HuH-7 (cell line): ENCODE data around the gene HJV.

Experiments used
- DNase-seq: peaks from one replicate; pipeline ENCODE4 v3.0.0; 2011; ENCODE audit warnings: low spot score

The HJV gene

GRCh38 chr1:145992958-145993617 lies 28.4 kb downstream of the HJV start:
- DNase-seq, result no peak

GRCh38 chr1:145992502-145992936 lies 29.0 kb downstream of the HJV start:
- no peak for DNase-seq

GRCh38 chr1:145991735-145992412 lies 29.7 kb downstream of the HJV start:
- DNase-seq, result no peak

- DNase-seq, result no peak
These were observed 31.2 kb downstream of the HJV start for GRCh38 chr1:145990249-145990855.

- no peak for DNase-seq
These were observed 32.8 kb downstream of the HJV start for GRCh38 chr1:145988773-145989172.

GRCh38 chr1:145987926-145988325 lies 33.6 kb downstream of the HJV start:
- no peak for DNase-seq

- DNase-seq, result no peak
These were observed 35.0 kb downstream of the HJV start for GRCh38 chr1:145986551-145986950.

GRCh38 chr1:145985502-145986439 lies 35.8 kb downstream of the HJV start:
- no peak for DNase-seq

GRCh38 chr1:145985129-145985501 lies 36.4 kb downstream of the HJV start:
- DNase-seq, result no peak

- DNase-seq, result no peak
These were observed 37.3 kb downstream of the HJV start for GRCh38 chr1:145983960-145984830.

- no peak for DNase-seq
These were observed 38.3 kb downstream of the HJV start for GRCh38 chr1:145983206-145983675.

- no peak for DNase-seq
These were observed 39.4 kb downstream of the HJV start for GRCh38 chr1:145982010-145982723.

- no peak for DNase-seq
These were observed 41.0 kb downstream of the HJV start for GRCh38 chr1:145980457-145980994.

GRCh38 chr1:145979746-145980456 lies 41.6 kb downstream of the HJV start:
- no peak for DNase-seq

- no peak for DNase-seq
These were observed 42.4 kb downstream of the HJV start for GRCh38 chr1:145978854-145979745.

GRCh38 chr1:145978471-145978853 lies 43.1 kb downstream of the HJV start:
- DNase-seq, result no peak

GRCh38 chr1:145977486-145978470 lies 43.8 kb downstream of the HJV start:
- peak; percentile 80 for DNase-seq
